Measurements from ENCODE around the gene DHCR7. TPM values are rescaled to one million over a fixed set of nuclear protein-coding genes. Genes with fewer than 3 reads are reported as not detected.

DHCR7 gene
- total RNA-seq, 1 donor: 16.7 TPM

GRCh38 chr11:71397331-71397860 is 50.8 kb downstream of the DHCR7 start:
- H3K4me3 ChIP-seq (ENCODE audit: low read depth, low read length): no peak overlapping the region
- no peak for DNase-seq (ENCODE audit: low read depth)
- TF ChIP-seq CTCF (IDR thresholded peaks at IDR 0.05; ENCODE audit: insufficient read depth, low read length): no peak

GRCh38 chr11:71396548-71397123 is 51.6 kb downstream of the DHCR7 start:
- no peak for TF ChIP-seq CTCF (IDR thresholded peaks at IDR 0.05; ENCODE audit: insufficient read depth, low read length)
- DNase-seq (ENCODE audit: low read depth): no peak

GRCh38 chr11:71395774-71396173 is 52.4 kb downstream of the DHCR7 start:
- DNase-seq (ENCODE audit: low read depth): no peak
- no peak overlapping the region for H3K4me3 ChIP-seq (ENCODE audit: low read depth, low read length)
- TF ChIP-seq CTCF (IDR thresholded peaks at IDR 0.05; ENCODE audit: insufficient read depth, low read length): no peak

More at GRCh38 chr11:71396548-71397123, 51.6 kb downstream of the DHCR7 start:
- H3K4me3 ChIP-seq (ENCODE audit: low read depth, low read length): no peak overlapping the region

DNA sequence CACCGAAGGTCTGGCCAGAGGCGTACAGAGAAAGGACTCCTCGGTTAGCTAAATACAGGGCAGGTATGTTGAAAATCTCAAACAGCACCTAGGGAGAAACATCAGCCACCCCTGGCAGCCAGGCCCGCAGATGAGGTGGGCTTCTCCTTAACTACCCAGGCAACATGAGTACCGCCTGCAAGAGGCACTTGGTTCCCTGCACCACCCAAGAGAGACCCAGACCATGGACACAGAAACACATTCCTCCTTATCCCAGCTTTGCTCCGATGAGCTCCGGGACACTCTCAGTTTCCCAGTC is 53.0 kb downstream of the DHCR7 start:
- H3K4me3 ChIP-seq (ENCODE audit: low read depth, low read length): no peak overlapping the region
- TF ChIP-seq CTCF (IDR thresholded peaks at IDR 0.05; ENCODE audit: insufficient read depth, low read length): no peak
- no peak for DNase-seq (ENCODE audit: low read depth)

- DNase-seq (ENCODE audit: low read depth): no peak
- TF ChIP-seq CTCF (IDR thresholded peaks at IDR 0.05; ENCODE audit: insufficient read depth, low read length): no peak
- H3K4me3 ChIP-seq (ENCODE audit: low read depth, low read length): no peak overlapping the region
Observed at GRCh38 chr11:71393283-71393682, 54.9 kb downstream of the DHCR7 start.

GRCh38 chr11:71391796-71392195 is 56.4 kb downstream of the DHCR7 start:
- TF ChIP-seq CTCF (IDR thresholded peaks at IDR 0.05; ENCODE audit: insufficient read depth, low read length): no peak
- peak; percentile 3 for DNase-seq (ENCODE audit: low read depth)

DNA sequence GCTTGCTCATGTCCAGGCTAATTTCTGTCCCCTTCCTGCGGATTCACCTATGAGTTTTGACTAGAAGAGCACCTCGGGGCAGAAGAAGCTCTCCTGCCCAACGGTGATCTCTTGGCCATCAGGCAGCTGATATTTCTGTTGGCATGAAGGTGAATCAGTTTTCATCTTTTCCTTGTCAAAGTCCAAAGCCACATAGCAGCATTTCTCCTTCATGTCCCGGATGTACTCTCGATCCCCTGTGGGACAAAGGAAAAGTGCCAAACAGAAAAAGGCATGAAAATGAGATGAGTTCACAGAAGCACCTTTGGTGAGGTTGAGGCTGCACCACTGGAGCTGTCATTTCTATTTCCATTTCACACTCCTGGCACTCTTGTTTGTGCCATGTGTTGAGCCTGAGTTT is 56.8 kb downstream of the DHCR7 start:
- no peak for DNase-seq (ENCODE audit: low read depth)
- H3K4me3 ChIP-seq (ENCODE audit: low read depth, low read length): no peak overlapping the region
- TF ChIP-seq CTCF (IDR thresholded peaks at IDR 0.05; ENCODE audit: insufficient read depth, low read length): no peak

More at GRCh38 chr11:71391796-71392195, 56.4 kb downstream of the DHCR7 start:
- H3K4me3 ChIP-seq (ENCODE audit: low read depth, low read length): no peak overlapping the region

Data from fibroblast of the aortic adventitia (primary cell).